GM13976 (cell line): ENCODE results near the gene TACR1.

Experiments used
- DNase-seq: peaks from one replicate; pipeline ENCODE4 v3.0.0; 2012; ENCODE audit warnings: low spot score
- CTCF ChIP-seq: IDR thresholded peaks from 2 replicates; pipeline ENCODE4 v1.5.1; 2012; ENCODE audit warnings: borderline replicate concordance, mild to moderate bottlenecking; ENCODE audit not compliant: insufficient read depth; ENCODE audit errors: extremely low read depth, missing control alignments, control extremely low read depth
- in situ Hi-C: fragments of 300-500 bp; cut with MboI; formaldehyde crosslinking; loops from one replicate; pipeline ENCODE4 v1.12.0; 2022; ENCODE audit warnings: low sequenced_read_pairs, mixed read lengths, inconsistent platforms; ENCODE audit not compliant: unreplicated experiment

TACR1 gene

GRCh38 chr2:75030218-75031009 lies 168.9 kb downstream of the TACR1 start:
- no peak for DNase-seq
- in situ Hi-C loops, result loop anchor here (25.0 kb wide), 1 partner anchor 343 kb away; no protein-coding TSS in a partner anchor
- no peak for TF ChIP-seq CTCF

GRCh38 chr2:75027886-75028285 lies 171.4 kb downstream of the TACR1 start:
- in situ Hi-C loops, result loop anchor here (25.0 kb wide), 1 partner anchor 341 kb away; no protein-coding TSS in a partner anchor

GRCh38 chr2:75025633-75026380 lies 173.5 kb downstream of the TACR1 start:
- no peak for TF ChIP-seq CTCF
- in situ Hi-C loops, result loop anchor here (25.0 kb wide), 1 partner anchor 339 kb away; no protein-coding TSS in a partner anchor
- DNase-seq, result no peak

More at GRCh38 chr2:75027886-75028285, 171.4 kb downstream of the TACR1 start:
- DNase-seq, result no peak
- no peak for TF ChIP-seq CTCF

- in situ Hi-C loops, result loop anchor here (25.0 kb wide), 1 partner anchor 338 kb away; no protein-coding TSS in a partner anchor
Measured at GRCh38 chr2:75025216-75025615, 174.1 kb downstream of the TACR1 start.

GRCh38 chr2:75023666-75024455 lies 175.5 kb downstream of the TACR1 start:
- TF ChIP-seq CTCF, result no peak
- in situ Hi-C loops, result no loop called here
- no peak for DNase-seq

More at GRCh38 chr2:75025216-75025615, 174.1 kb downstream of the TACR1 start:
- no peak for TF ChIP-seq CTCF
- DNase-seq, result no peak

- in situ Hi-C loops, result no loop called here
- TF ChIP-seq CTCF, result no peak
- DNase-seq, result no peak
Measured at GRCh38 chr2:75022516-75022915, 176.8 kb downstream of the TACR1 start.
